ENCODE measurements around the gene NR2C2. TPM values are rescaled to one million over a fixed set of nuclear protein-coding genes. Genes with fewer than 3 reads are reported as not detected.

The NR2C2 gene
- total and polyA plus RNA-seq, 2 of the 13 experiments (the other 11 are each of a cell fraction or from before 2014, with no cell fraction given) = 7.8 to 11.8 TPM

DNA sequence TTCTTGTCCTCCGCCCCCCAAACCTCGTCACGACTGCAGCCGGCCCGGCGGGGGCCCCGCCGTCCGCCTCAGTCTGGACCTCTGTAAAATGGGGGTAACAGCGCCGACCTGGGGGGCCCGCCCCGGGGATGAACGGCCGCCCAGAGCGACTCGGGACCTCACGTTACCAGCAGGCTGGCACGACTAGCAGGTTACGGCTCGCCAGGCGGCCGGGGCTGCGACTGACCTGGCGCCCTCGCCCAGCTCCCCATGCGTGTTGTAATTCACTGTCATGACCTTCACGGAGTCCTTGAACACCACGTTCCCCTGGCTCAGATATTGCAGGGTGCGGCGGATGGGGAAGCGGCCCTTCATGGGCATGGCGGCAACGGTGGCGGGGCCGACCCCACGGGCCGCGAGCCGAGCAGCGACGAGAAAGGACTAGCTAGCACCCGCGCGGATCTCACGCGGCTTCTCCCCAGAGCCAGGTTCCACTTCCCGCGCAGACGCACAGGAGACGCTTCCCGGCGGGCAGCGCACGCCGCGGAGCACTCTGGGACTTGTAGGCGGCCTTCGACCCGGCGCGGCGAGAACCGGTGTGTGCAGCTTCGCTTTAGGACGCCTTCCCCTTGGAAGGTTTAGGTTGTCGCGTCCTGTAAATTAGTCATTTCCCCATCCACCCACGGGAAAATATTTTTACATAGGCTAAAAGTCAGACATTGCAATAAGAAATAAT is 117.6 kb downstream of the NR2C2 start, which contains the start of gene MRPS25 (continued):
- no peak for TF ChIP-seq SSRP1 (CRISPR knock-in tag; IDR thresholded peaks at IDR 0.05)
- 0 out of 2 replicates have a peak, but pooled peaks have one; percentile 23 for TF ChIP-seq PHF21A (CRISPR knock-in tag; IDR thresholded peaks at IDR 0.05)
- no peak for TF ChIP-seq MTF2 (CRISPR knock-in tag; IDR thresholded peaks at IDR 0.05; ENCODE audit: borderline replicate concordance)
- no peak for TF ChIP-seq ZNF17 (CRISPR knock-in tag; IDR thresholded peaks at IDR 0.05)
- no peak for TF ChIP-seq ATF1 (CRISPR knock-in tag; IDR thresholded peaks at IDR 0.05)
- TF ChIP-seq ZFAT (CRISPR knock-in tag; conservative IDR thresholded peaks at IDR 0.05) = no peak
- TF ChIP-seq, protein P1, sequence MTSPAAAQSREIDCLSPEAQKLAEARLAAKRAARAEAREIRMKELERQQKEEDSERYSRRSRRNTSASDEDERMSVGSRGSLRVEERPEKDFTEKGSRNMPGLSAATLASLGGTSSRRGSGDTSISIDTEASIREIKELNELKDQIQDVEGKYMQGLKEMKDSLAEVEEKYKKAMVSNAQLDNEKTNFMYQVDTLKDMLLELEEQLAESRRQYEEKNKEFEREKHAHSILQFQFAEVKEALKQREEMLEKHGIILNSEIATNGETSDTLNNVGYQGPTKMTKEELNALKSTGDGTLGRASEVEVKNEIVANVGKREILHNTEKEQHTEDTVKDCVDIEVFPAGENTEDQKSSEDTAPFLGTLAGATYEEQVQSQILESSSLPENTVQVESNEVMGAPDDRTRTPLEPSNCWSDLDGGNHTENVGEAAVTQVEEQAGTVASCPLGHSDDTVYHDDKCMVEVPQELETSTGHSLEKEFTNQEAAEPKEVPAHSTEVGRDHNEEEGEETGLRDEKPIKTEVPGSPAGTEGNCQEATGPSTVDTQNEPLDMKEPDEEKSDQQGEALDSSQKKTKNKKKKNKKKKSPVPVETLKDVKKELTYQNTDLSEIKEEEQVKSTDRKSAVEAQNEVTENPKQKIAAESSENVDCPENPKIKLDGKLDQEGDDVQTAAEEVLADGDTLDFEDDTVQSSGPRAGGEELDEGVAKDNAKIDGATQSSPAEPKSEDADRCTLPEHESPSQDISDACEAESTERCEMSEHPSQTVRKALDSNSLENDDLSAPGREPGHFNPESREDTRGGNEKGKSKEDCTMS (CRISPR knock-in tag; conservative IDR thresholded peaks at IDR 0.05) = no peak
- TF ChIP-seq HHEX (CRISPR knock-in tag; IDR thresholded peaks at IDR 0.05) = no peak
- no peak for TF ChIP-seq ZNF251 (CRISPR knock-in tag; IDR thresholded peaks at IDR 0.05)
- peak; percentile 57; the same call in 1 of the 2 replicates for TF ChIP-seq TGIF2 (CRISPR knock-in tag; IDR thresholded peaks at IDR 0.05)
- no peak for TF ChIP-seq TRIM24 (CRISPR knock-in tag; IDR thresholded peaks at IDR 0.05)
- TF ChIP-seq, protein P2, sequence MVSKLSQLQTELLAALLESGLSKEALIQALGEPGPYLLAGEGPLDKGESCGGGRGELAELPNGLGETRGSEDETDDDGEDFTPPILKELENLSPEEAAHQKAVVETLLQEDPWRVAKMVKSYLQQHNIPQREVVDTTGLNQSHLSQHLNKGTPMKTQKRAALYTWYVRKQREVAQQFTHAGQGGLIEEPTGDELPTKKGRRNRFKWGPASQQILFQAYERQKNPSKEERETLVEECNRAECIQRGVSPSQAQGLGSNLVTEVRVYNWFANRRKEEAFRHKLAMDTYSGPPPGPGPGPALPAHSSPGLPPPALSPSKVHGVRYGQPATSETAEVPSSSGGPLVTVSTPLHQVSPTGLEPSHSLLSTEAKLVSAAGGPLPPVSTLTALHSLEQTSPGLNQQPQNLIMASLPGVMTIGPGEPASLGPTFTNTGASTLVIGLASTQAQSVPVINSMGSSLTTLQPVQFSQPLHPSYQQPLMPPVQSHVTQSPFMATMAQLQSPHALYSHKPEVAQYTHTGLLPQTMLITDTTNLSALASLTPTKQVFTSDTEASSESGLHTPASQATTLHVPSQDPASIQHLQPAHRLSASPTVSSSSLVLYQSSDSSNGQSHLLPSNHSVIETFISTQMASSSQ (IDR thresholded peaks at IDR 0.05; ENCODE audit: low read depth) = no peak
- TF ChIP-seq, protein P2 (CRISPR knock-in tag; IDR thresholded peaks at IDR 0.05; ENCODE audit: borderline replicate concordance) = peak; percentile 21; the same call in 1 of the 2 replicates
- peak; percentile 82 for TF ChIP-seq ZNF883 (CRISPR knock-in tag; IDR thresholded peaks at IDR 0.05; ENCODE audit: not compliant biosample characterization)
- 0 out of 2 replicates have a peak, but pooled peaks have one; percentile 38 for TF ChIP-seq ZNF136 (CRISPR knock-in tag; IDR thresholded peaks at IDR 0.05; ENCODE audit: low read depth)
- TF ChIP-seq, protein P3, sequence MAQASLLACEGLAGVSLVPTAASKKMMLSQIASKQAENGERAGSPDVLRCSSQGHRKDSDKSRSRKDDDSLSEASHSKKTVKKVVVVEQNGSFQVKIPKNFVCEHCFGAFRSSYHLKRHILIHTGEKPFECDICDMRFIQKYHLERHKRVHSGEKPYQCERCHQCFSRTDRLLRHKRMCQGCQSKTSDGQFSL (CRISPR knock-in tag; IDR thresholded peaks at IDR 0.05) = no peak
- TF ChIP-seq ZNF629 (CRISPR knock-in tag; conservative IDR thresholded peaks at IDR 0.05) = peak; percentile 83
- TF ChIP-seq ARNT2 (CRISPR knock-in tag; IDR thresholded peaks at IDR 0.05; ENCODE audit: low read depth) = peak; percentile 96
- TF ChIP-seq ATF7-NPFF (CRISPR knock-in tag; IDR thresholded peaks at IDR 0.05; ENCODE audit: low read depth) = peak; percentile 82
- peak; percentile 82; the same call in 1 of the 2 replicates for TF ChIP-seq ZSCAN31 (CRISPR knock-in tag; IDR thresholded peaks at IDR 0.05; ENCODE audit: low read depth)
- TF ChIP-seq, protein P4, sequence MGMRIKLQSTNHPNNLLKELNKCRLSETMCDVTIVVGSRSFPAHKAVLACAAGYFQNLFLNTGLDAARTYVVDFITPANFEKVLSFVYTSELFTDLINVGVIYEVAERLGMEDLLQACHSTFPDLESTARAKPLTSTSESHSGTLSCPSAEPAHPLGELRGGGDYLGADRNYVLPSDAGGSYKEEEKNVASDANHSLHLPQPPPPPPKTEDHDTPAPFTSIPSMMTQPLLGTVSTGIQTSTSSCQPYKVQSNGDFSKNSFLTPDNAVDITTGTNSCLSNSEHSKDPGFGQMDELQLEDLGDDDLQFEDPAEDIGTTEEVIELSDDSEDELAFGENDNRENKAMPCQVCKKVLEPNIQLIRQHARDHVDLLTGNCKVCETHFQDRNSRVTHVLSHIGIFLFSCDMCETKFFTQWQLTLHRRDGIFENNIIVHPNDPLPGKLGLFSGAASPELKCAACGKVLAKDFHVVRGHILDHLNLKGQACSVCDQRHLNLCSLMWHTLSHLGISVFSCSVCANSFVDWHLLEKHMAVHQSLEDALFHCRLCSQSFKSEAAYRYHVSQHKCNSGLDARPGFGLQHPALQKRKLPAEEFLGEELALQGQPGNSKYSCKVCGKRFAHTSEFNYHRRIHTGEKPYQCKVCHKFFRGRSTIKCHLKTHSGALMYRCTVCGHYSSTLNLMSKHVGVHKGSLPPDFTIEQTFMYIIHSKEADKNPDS (CRISPR knock-in tag; IDR thresholded peaks at IDR 0.05) = no peak
- TF ChIP-seq ZFP82 (CRISPR knock-in tag; IDR thresholded peaks at IDR 0.05; ENCODE audit: borderline replicate concordance) = peak; percentile 70; the same call in 1 of the 2 replicates
